DOHH2 (cell line): ENCODE measurements around the gene TAX1BP1.

ENCODE experiments used
- H3F3A ChIP-seq: fragments of 200-600 bp; sonication (generic), shearing (Covaris generic); 2 replicates; pipeline ENCODE4 v1.6.0; 2016; ENCODE audit warnings: antibody characterized with exemption, mild to moderate bottlenecking; ENCODE audit not compliant: control insufficient read depth, insufficient read depth
- H3K27ac ChIP-seq: fragments of 200-600 bp; sonication (generic); 2 replicates; pipeline ENCODE4 v1.5.1; 2014; ENCODE audit warnings: low read depth, mild to moderate bottlenecking, low read length, moderate library complexity
- H3K27me3 ChIP-seq: fragments of 200-600 bp; sonication (generic); 2 replicates; pipeline ENCODE4 v1.6.1; 2014; ENCODE audit warnings: mild to moderate bottlenecking, low read length, mixed read lengths; ENCODE audit not compliant: control insufficient read depth
- H3K36me3 ChIP-seq: fragments of 200-600 bp; sonication (generic); 2 replicates; pipeline ENCODE4 v1.6.1; 2014; ENCODE audit warnings: mild to moderate bottlenecking, low read length, moderate library complexity, mixed read lengths; ENCODE audit not compliant: control insufficient read depth
- H3K4me1 ChIP-seq: fragments of 200-600 bp; sonication (generic); 2 replicates; pipeline ENCODE4 v1.6.1; 2014; ENCODE audit warnings: mild to moderate bottlenecking, low read length, mixed read lengths; ENCODE audit not compliant: control insufficient read depth
- H3K4me2 ChIP-seq: fragments of 200-600 bp; sonication (generic); 2 replicates; pipeline ENCODE4 v1.6.0; 2014; ENCODE audit warnings: mild to moderate bottlenecking, low read length, moderate library complexity
- H3K4me3 ChIP-seq: fragments of 200-600 bp; sonication (generic); 2 replicates; pipeline ENCODE4 v1.5.1; 2014; ENCODE audit warnings: mild to moderate bottlenecking, low read length, mixed read lengths
- H3K79me2 ChIP-seq: fragments of 200-600 bp; sonication (generic); 2 replicates; pipeline ENCODE4 v1.6.1; 2014; ENCODE audit warnings: mild to moderate bottlenecking, low read length, mixed read lengths; ENCODE audit not compliant: control insufficient read depth
- H3K9me2 ChIP-seq: fragments of 200-600 bp; sonication (generic); replicated peaks from 2 replicates; pipeline ENCODE4 v1.6.1; 2014; ENCODE audit warnings: mild to moderate bottlenecking, low read length, mixed read lengths; ENCODE audit not compliant: control insufficient read depth
- H3K9me3 ChIP-seq: fragments of 200-600 bp; sonication (generic); 2 replicates; pipeline ENCODE4 v1.6.1; 2014; ENCODE audit warnings: antibody characterized with exemption, low read length, mixed read lengths; ENCODE audit not compliant: control insufficient read depth, insufficient read depth
- H4K20me1 ChIP-seq: fragments of 200-600 bp; sonication (generic); 2 replicates; pipeline ENCODE4 v1.6.0; 2014; ENCODE audit warnings: low read depth, mild to moderate bottlenecking, antibody characterized with exemption, low read length, moderate library complexity; ENCODE audit not compliant: control insufficient read depth, insufficient read depth
- CTCF ChIP-seq: fragments of 200-600 bp; sonication (generic); IDR thresholded peaks from one replicate; pipeline ENCODE4 v1.5.1; 2014; ENCODE audit warnings: antibody characterized with exemption, mild to moderate bottlenecking, low read depth, low read length; ENCODE audit not compliant: poor library complexity, severe bottlenecking
- EZH2phosphoT487 ChIP-seq: fragments of 200-600 bp; sonication (generic); IDR thresholded peaks from 2 replicates; pipeline ENCODE4 v1.6.1; 2017; ENCODE audit warnings: borderline replicate concordance, mild to moderate bottlenecking, antibody characterized with exemption, low read length, moderate library complexity, mixed read lengths

Gene TAX1BP1

GRCh38 chr7:27875832-27876231 is 135.9 kb downstream of the TAX1BP1 start:
- Histone ChIP-seq H4K20me1 (no peaks in the 10 kb centered on the region), H3K9me3 (no peaks in the 10 kb centered on the region), H3K79me2 (no peaks in the 10 kb centered on the region), H3F3A (no peaks in the 10 kb centered on the region), H3K9me2 (no peaks in the 10 kb centered on the region), H3K4me1 (no peaks in the 10 kb centered on the region), H3K4me2 (no peak overlapping the region), H3K27me3 (no peaks in the 10 kb centered on the region), H3K27ac (no peak overlapping the region), H3K36me3 (no peaks in the 10 kb centered on the region), H3K4me3 (no peak overlapping the region)
- no peak for TF ChIP-seq EZH2phosphoT487
- no peak for TF ChIP-seq CTCF

GRCh38 chr7:27876756-27877155 is 136.8 kb downstream of the TAX1BP1 start:
- Histone ChIP-seq H3K27ac (no peak overlapping the region), H3K9me3 (no peaks in the 10 kb centered on the region), H3K9me2 (no peaks in the 10 kb centered on the region), H3K36me3 (no peaks in the 10 kb centered on the region), H3K4me2 (no peak overlapping the region), H3K4me1 (no peaks in the 10 kb centered on the region), H3F3A (no peaks in the 10 kb centered on the region), H4K20me1 (no peaks in the 10 kb centered on the region), H3K27me3 (no peaks in the 10 kb centered on the region), H3K79me2 (no peaks in the 10 kb centered on the region), H3K4me3 (no peak overlapping the region)
- TF ChIP-seq CTCF (no peak), EZH2phosphoT487 (no peak)
